ENCODE measurements around the gene AMMECR1. TPM values are rescaled to one million over a fixed set of nuclear protein-coding genes. Genes with fewer than 3 reads are reported as not detected.

The AMMECR1 gene
- total and polyA plus RNA-seq, 2 experiments from 2014 or later = 15.3 to 17.1 TPM

DNA sequence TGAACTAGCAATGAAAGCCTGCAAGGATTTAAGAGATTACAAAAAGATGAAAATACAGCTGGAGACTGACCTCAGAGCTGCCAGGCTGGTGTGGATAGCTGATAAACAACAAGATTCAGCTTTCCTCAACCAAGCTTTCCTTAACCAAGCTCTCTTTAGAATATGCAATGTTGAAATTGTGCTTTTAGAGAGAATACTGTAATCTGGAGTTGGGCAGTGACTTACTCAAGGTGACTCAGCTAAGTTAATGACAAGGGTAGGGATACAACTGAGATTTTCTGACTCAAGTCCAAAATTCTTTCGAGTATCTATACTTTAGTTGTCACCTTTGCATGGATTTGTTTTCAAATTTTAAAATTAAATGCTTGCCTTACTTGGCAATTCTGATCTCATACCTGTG, 98.0 kb downstream of the AMMECR1 start:
- TF ChIP-seq EZH2 (IDR thresholded peaks at IDR 0.05; ENCODE audit: insufficient read depth, poor library complexity, severe bottlenecking) = no peak
- no peak for TF ChIP-seq EZH2phosphoT487 (IDR thresholded peaks at IDR 0.05; ENCODE audit: insufficient read depth, low read depth)
- Histone ChIP-seq H3K4me2 (ENCODE audit: unreplicated experiment) (peak overlapping the region; percentile 64), H4K20me1 (ENCODE audit: insufficient read depth) (no peaks in the 10 kb centered on the region), H3K4me1 (ENCODE audit: insufficient read depth) (peaks cover 32% of the 10 kb centered on the region), H3K9ac (peak overlapping the region; percentile 34), H3K9me3 (ENCODE audit: low read depth) (no peaks in the 10 kb centered on the region), H2AFZ (no peak overlapping the region), H3K9me2 (ENCODE audit: insufficient read depth) (no peaks in the 10 kb centered on the region), H3F3A (ENCODE audit: insufficient read depth) (peaks cover 27% of the 10 kb centered on the region), H3K79me2 (ENCODE audit: insufficient read depth) (peaks cover 71% of the 10 kb centered on the region), H3K27ac (peak overlapping the region; percentile 69), H3K4me3 (0 out of 2 replicates have a peak overlapping the region, but pooled peaks have one; percentile 11), H3K36me3 (ENCODE audit: low read depth) (no peaks in the 10 kb centered on the region; the same call in 1 of the 2 replicates), H3K27me3 (replicated peaks; ENCODE audit: insufficient read depth) (no peaks in the 10 kb centered on the region)
- WGBS, 2 experiments (ENCODE audit: low coverage in 1 of 2, low lambda C conversion rate in 2 of 2, missing lambda C conversion rate in 2 of 2) = 0% methylated on average over 1 of the region's 1 CpG
- in situ Hi-C loops (cut with MboI) = no loop called here
- DNase-seq = peak; percentile 73

- no peak overlapping the region for H3K4me3 ChIP-seq
- peak overlapping the region; percentile 64 for H3K4me2 ChIP-seq (ENCODE audit: unreplicated experiment)
- H3K27me3 ChIP-seq (replicated peaks; ENCODE audit: insufficient read depth) = no peaks in the 10 kb centered on the region
- no peaks in the 10 kb centered on the region; the same call in 1 of the 2 replicates for H3K36me3 ChIP-seq (ENCODE audit: low read depth)
- no peaks in the 10 kb centered on the region for H3K9me3 ChIP-seq (ENCODE audit: low read depth)
- peaks cover 27% of the 10 kb centered on the region for H3F3A ChIP-seq (ENCODE audit: insufficient read depth)
- peaks cover 32% of the 10 kb centered on the region for H3K4me1 ChIP-seq (ENCODE audit: insufficient read depth)
- no peaks in the 10 kb centered on the region for H4K20me1 ChIP-seq (ENCODE audit: insufficient read depth)
- WGBS, 2 experiments (ENCODE audit: low coverage in 1 of 2, low lambda C conversion rate in 2 of 2, missing lambda C conversion rate in 2 of 2) = 10 to 22% methylated on average over 2 of the region's 2 CpGs
- H3K79me2 ChIP-seq (ENCODE audit: insufficient read depth) = peaks cover 69% of the 10 kb centered on the region
- DNase-seq = peak; percentile 40
- in situ Hi-C loops (cut with MboI) = no loop called here
- H2AFZ ChIP-seq = no peak overlapping the region
- H3K9me2 ChIP-seq (ENCODE audit: insufficient read depth) = no peaks in the 10 kb centered on the region
- peak overlapping the region; percentile 69 for H3K27ac ChIP-seq
- no peak overlapping the region for H3K9ac ChIP-seq
- TF ChIP-seq EZH2phosphoT487 (IDR thresholded peaks at IDR 0.05; ENCODE audit: insufficient read depth, low read depth) = no peak
- no peak for TF ChIP-seq EZH2 (IDR thresholded peaks at IDR 0.05; ENCODE audit: insufficient read depth, poor library complexity, severe bottlenecking)
Measured at GRCh38 chrX:110218591-110218990, 99.3 kb downstream of the AMMECR1 start.

DNA sequence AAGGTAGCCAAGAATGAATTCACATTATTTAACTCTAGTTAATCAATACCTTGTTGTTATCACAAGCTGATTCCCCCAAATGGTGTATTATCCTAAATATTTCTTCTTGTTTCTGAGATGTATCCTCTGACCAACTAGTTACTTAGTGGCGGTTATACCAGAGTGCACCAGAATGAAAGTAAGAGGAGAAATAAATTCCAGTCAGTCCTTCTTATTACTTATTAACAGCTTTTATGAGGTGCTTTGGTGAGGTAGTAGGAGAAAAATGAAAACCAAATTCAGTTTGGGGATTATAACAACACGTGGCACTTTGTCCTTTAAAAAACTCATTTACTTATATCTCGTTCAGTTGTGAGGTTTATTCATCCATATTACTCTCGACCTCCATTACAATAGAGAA, 101.9 kb downstream of the AMMECR1 start:
- H3K27ac ChIP-seq = no peak overlapping the region
- peaks cover 35% of the 10 kb centered on the region for H3K4me1 ChIP-seq (ENCODE audit: insufficient read depth)
- 100% methylated on average over 4 of the region's 4 CpGs for WGBS, 2 experiments (ENCODE audit: low coverage in 1 of 2, low lambda C conversion rate in 2 of 2, missing lambda C conversion rate in 2 of 2)
- in situ Hi-C loops (cut with MboI) = no loop called here
- H3F3A ChIP-seq (ENCODE audit: insufficient read depth) = peaks cover 29% of the 10 kb centered on the region
- no peaks in the 10 kb centered on the region for H3K27me3 ChIP-seq (replicated peaks; ENCODE audit: insufficient read depth)
- no peaks in the 10 kb centered on the region for H4K20me1 ChIP-seq (ENCODE audit: insufficient read depth)
- peaks cover 3% of the 10 kb centered on the region; the same call in 1 of the 2 replicates for H3K9me2 ChIP-seq (ENCODE audit: insufficient read depth)
- DNase-seq = no peak
- H3K9me3 ChIP-seq (ENCODE audit: low read depth) = no peaks in the 10 kb centered on the region
- H3K36me3 ChIP-seq (ENCODE audit: low read depth) = no peaks in the 10 kb centered on the region; the same call in 1 of the 2 replicates
- H3K4me3 ChIP-seq = no peak overlapping the region
- no peak overlapping the region for H2AFZ ChIP-seq
- TF ChIP-seq EZH2phosphoT487 (IDR thresholded peaks at IDR 0.05; ENCODE audit: insufficient read depth, low read depth) (no peak), EZH2 (IDR thresholded peaks at IDR 0.05; ENCODE audit: insufficient read depth, poor library complexity, severe bottlenecking) (no peak)
- no peak overlapping the region for H3K9ac ChIP-seq
- H3K4me2 ChIP-seq (ENCODE audit: unreplicated experiment) = no peak overlapping the region
- peaks cover 78% of the 10 kb centered on the region for H3K79me2 ChIP-seq (ENCODE audit: insufficient read depth)

GRCh38 chrX:110215411-110215810, 102.5 kb downstream of the AMMECR1 start:
- no peaks in the 10 kb centered on the region for H3K27me3 ChIP-seq (replicated peaks; ENCODE audit: insufficient read depth)
- H3K9me2 ChIP-seq (ENCODE audit: insufficient read depth) = peaks cover 3% of the 10 kb centered on the region; the same call in 1 of the 2 replicates
- peaks cover 75% of the 10 kb centered on the region for H3K79me2 ChIP-seq (ENCODE audit: insufficient read depth)
- H3K4me2 ChIP-seq (ENCODE audit: unreplicated experiment) = no peak overlapping the region
- 100% methylated on average over 1 of the region's 1 CpG for WGBS, 2 experiments (ENCODE audit: low coverage in 1 of 2, low lambda C conversion rate in 2 of 2, missing lambda C conversion rate in 2 of 2)
- in situ Hi-C loops (cut with MboI) = no loop called here
- H3F3A ChIP-seq (ENCODE audit: insufficient read depth) = peaks cover 31% of the 10 kb centered on the region
- no peaks in the 10 kb centered on the region for H3K9me3 ChIP-seq (ENCODE audit: low read depth)
- no peak overlapping the region for H3K27ac ChIP-seq
- no peak for DNase-seq
- no peak overlapping the region for H2AFZ ChIP-seq
- TF ChIP-seq EZH2 (IDR thresholded peaks at IDR 0.05; ENCODE audit: insufficient read depth, poor library complexity, severe bottlenecking) = no peak
- TF ChIP-seq EZH2phosphoT487 (IDR thresholded peaks at IDR 0.05; ENCODE audit: insufficient read depth, low read depth) = no peak
- H3K4me3 ChIP-seq = no peak overlapping the region
- H3K4me1 ChIP-seq (ENCODE audit: insufficient read depth) = peaks cover 38% of the 10 kb centered on the region
- no peaks in the 10 kb centered on the region; the same call in 1 of the 2 replicates for H3K36me3 ChIP-seq (ENCODE audit: low read depth)
- no peak overlapping the region for H3K9ac ChIP-seq
- H4K20me1 ChIP-seq (ENCODE audit: insufficient read depth) = no peaks in the 10 kb centered on the region

Data from GM23248 (cell line).